ENCODE data around the gene MTURN.
A peak's percentile ranks its signal among the peaks of the same experiment; 100 is the strongest.

Gene MTURN

DNA sequence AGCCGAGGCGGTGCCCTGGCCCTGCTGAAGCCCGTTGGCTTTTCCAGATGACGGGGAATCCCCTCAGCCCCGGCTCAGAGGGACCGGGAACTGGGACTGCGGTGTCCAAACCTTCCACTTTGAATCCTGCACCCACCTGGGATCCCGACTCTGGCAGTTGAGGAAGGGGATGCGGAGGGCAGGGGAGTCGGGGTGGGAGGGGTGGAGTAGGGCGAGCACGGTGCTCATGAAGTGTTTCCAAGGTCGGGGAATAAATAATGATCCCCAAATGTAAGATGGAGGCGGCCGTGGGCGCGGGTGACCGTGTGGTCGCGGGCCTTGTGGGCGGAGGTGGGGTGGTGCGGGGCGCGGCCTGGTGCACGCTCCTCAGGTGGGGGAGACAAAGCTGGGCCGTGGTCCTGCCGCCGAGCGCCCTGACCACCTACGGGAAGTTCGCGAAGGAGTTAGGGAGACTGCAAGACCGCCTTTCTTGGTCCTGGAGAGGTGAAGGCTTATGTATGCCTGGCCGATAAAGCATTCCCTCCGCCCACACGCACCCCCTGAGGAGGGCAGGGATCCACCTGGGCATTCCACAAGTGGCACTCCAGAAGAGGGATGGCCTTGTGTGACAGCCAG, 1.4 kb downstream of the MTURN start:
- DNase-seq (ENCODE audit: low spot score): peak; percentile 70

DNA sequence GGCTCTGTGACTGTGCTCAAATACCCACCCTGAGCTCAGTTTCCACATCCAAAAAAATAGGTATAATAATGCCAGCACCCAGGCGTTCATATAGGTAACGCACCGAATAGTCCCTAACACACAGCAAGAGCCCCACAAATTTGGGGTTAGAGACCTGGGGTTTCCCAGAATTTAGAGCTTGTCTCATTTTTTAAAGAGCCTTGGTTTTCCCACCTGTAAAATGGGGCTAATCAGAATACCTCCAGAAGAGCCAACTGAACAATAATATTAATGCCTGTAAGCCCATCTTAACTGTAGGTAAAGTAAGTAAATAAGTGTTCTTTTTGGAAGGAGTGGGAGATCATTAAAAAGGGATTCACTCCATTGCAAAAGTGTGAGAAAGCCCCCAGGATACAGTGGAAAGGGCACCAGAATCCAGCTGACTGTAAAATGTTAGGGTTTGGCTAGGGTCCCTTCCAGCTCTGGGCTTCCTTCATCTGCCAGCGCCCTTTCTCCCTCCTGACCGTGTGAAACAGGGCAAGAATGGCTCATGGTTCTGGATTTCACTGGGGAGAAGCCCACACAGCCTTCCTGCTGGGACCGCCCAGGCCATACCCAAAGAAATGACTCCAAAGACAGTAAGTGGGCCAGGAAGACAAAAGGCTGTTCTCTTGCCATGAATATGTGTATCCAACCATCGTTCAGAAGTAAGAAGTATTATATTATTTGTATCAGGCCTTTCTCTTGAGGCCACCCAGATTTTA, 2.1 kb downstream of the MTURN start:
- DNase-seq (ENCODE audit: low spot score): no peak

DNA sequence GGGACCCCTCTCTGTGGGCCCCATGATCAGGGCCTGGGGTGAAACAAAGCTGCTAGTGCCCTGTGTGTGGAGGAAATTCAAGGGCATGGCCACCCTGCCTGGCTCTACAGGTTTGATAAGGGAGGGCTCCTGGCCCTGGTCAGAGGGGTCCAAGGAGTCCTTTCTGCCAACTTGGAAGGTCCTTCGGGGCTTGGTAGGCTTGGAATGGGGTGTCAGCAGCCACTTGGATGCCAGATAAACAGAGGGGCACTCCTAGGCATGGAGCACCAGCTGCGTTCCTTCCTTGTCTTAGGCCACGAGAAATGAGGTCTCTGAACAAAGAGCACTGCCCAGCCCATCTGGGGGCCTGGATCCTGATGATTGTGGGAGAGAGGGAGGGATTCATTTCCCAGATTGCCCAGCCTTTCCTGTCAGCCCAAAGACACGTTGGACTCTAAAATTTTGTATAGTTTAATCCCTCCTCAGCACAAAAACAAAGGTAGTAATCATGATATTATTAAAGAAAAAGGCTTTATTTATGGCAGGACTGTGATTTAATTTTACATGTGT, 5.1 kb downstream of the MTURN start:
- DNase-seq (ENCODE audit: low spot score): no peak

DNA sequence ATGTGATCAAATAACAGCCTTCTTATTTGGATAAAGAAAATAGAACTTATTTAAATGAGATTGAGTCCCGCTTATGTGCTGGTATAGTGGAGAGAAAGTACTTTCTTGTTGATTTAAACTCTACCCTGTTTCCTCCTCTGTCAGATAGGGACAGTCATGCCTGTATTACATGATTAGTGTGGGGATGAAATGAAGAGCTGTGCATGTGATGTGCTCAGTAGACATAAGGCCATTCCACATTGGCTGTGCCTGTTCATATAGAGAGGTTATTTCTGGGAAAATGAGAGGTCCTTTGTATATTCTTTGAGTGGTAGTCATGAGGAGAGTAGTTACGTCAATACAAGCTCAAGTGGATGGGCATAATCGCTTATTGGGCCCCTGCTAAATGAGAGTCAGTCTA, 5.7 kb downstream of the MTURN start:
- no peak for DNase-seq (ENCODE audit: low spot score)

DNA sequence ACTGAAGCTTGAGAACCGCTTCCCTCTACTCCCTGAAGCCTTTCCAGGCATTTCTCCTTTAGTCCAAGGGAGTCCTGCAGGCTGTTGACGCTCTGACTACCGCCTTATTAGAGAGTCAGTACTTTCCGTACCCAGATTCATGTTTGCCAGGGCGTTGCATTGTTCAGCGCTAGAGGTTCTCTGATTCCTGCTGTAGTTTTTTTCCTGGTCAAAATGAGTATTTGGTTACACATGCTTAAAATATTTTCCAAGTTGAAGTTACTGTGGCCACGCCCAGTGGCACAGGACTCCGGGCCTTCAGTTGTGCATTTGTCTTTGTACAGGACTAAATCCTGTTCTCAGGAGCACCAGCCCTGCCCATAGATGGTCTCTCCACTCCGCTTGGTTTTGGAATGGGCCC, 7.9 kb downstream of the MTURN start:
- DNase-seq (ENCODE audit: low spot score): peak; percentile 34

DNA sequence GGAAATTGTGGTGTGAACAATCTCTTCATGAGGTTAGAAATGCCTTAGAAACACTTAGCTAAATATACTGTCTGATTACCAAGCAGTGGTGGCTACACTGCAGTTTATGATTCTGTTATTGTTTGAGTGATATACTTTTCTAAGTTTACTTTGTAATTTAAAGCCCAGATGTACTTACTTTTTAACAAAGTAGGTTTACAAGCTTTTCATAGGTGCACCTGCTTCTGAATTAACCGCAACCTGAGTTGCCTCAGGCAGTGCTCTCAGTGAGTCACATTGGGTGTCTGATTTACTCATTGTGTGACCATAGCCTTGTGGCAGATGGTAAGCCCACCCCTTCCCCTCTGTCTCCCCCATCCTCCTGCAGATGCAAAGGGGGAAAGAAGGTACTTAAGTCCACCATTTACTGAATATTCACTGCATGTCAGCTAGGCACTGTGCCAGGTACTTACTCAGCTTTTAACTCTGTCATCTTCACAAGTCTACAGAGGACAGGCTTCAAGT, 9.0 kb downstream of the MTURN start:
- no peak for DNase-seq (ENCODE audit: low spot score)

DNA sequence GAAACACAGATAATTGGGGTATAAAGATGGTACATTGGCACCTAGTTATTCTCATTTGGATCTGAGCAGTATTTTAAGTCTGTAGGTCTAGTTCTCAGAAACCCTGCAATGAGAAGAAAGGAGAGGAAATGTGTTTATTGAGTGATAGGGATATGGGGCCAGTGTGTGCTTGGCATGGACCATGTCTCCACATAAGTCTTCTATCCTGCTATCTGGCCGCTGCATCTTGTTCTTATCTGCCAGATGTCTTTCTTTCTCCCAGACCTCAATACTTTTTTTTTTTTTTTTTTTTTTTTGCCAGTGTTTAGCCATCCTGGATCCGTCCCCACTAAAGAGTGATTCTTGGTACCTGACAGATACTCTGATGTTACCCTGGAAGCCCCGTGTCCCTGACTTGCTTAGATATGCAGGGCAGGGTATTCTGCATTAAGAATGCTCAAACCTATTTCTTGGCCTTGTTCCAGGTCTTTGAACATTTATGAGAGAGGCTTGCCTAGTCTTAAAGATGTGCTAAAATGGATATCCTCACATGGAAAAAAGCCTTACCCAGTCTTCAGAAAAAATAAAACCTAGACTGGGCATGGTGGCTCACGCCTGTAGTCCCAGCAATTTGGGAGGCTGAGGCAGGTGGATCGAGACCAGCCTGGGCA, 10.0 kb downstream of the MTURN start:
- DNase-seq (ENCODE audit: low spot score): no peak

DNA sequence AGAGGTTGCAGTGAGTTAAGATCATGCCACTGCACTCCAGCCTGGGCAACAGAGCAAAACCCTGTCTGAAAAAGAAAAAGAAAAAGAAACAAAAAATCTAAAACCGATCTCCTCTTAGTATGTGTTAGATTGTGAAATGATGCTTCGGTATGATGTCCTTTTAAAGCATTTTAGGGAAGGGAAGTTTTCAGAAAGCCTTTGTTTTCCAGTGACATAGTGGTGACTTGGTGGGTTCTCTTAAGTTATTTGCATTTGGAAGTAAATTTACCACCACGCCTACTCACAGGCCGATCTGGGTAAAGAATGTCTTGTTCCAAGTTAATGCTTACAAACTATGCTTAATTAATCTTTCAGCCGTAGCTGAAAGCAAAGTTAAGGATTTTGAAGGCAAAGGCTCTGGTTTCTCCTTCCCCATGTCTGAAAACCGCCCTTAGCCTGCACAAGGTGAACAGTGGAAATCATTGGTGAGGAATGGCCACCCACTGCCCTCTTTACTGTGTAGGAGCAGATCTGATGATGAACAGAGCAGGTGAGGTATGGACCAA, 10.7 kb downstream of the MTURN start:
- DNase-seq (ENCODE audit: low spot score): no peak

DNA sequence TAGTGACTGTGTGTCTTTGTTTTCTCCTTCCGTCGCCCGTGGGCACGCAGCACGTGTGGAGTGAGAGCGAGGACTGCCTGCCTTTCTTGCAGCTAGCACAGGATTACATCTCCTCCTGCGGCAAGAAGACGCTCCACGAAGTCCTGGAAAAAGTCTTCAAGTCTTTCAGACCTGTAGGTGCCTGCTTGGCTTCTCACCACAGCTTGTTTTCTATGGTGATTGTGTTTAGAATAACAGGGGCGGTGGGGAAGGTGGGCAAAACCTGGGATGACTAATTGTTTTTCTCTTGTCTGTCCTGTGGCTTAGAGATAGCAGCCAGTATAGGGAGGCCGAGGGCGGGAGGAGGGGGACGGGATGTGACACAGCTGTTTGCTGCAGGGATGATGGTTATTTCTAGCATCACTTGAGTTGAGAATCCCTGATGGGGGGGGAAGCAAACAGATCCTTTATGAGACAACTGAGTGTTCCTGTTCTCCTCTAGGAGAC, 11.4 kb downstream of the MTURN start:
- no peak for DNase-seq (ENCODE audit: low spot score)

DNA sequence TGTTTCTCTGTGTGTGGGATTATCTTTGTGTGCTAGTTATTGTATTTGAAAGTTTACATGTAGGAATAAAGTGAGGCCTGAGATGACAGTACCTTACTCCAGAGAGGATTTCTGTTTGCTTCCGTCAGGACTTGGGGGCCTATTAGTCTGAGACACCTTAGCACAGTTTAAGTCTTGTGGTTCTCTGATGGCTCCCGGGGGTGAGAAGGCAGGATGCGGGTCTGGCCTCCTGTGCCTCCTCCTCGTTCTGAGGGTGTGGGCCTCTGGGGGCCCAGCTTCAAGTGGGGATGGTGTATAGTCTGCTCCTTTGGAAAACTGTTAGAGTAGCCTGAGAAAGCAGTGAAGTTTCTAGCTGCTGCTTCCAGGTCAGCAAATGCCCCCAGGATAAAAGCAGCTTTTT, 12.4 kb downstream of the MTURN start:
- DNase-seq (ENCODE audit: low spot score): no peak

DNA sequence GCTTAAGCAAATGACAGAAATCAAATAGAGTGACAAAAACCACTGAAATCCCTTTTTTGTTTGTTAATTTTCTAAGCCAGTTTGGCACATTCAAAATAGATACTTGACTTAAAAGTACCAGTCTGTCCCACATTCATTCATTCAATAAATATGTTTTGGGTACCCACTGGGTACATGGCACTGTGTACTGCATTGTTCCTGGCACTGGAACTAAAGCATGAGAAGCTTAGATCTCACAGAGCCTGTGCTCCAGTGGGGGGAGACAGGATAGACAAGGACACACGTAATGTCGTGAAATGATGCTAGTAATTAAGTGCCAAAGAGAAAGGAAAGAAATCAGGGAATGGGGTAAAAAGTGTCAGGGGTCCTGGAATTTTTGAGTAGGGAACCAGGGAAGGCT, 13.0 kb downstream of the MTURN start:
- DNase-seq (ENCODE audit: low spot score): no peak

DNA sequence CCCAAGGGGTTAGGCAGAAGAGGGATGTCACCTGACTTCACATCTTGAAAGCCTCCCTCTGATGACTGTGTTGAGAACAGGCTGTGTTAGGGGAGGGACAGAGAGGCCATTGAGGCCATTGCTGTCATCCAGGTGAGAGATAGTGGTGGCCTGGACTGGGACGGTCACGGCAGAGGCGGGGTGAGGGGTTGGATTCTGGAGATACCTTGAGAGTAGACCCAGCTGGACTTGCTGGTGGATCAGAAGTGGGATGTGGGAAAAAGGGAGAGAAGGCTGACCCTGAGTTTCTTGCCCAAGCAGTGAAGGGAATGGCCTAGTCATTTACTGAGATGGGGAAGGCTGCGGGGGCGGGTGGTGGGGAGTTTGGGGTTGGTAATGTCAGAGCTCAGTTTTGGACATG, 13.6 kb downstream of the MTURN start:
- DNase-seq (ENCODE audit: low spot score): no peak

DNA sequence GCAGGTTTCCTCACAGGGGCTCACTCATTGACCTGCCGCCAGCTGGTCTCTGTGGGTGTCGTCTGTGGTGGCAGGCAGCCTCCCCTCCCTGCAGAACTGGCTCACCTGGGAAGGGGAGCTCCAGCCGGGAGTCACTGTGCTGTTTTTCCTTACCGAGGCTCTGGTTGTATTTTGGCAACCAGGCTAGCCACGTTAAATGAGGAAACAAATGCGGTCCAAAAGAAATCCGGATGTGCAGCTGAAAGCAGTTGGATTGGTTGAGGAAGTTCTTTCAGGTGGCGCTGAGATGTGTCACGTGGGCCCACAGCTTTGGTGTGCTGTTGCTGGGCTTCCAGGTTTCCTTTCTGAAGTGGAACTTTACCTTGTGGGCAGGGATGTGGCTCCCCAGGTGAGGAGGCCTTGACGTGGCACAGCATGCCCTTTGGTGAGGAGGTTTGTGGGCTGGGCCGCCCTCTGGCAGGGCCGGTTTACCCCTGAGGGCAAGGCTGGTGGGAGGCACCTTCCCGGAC, 14.2 kb downstream of the MTURN start:
- no peak for DNase-seq (ENCODE audit: low spot score)

DNA sequence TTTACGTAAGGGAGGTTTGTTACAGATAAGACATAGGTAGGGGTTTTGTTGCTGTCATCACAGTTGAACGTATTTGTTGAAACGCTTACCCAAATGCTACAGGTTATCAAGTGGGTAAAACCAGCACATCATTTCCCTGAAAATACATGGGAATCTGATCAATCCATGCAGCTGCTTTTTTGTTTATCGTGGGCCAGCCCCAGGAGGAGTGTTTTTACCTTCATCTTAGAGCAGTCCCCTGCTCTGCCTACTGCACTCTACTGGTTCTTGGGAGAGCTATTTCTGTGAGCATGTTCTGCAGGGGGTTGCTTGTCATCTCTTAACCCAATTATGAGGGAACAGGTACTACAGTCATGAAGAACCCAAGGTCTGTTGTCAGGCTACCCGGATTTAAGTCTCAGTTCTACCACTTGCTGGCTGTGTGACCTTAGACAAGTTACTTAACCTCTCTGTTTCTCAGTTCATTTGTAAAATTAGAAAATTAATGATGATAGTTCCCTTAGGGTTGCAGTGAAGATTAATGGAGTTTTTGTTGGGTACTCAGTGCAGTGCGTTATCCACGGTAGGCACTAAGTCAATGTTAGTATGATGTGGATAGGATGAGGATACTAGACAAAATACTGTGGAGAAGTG, 15.0 kb downstream of the MTURN start:
- DNase-seq (ENCODE audit: low spot score): no peak

DNA sequence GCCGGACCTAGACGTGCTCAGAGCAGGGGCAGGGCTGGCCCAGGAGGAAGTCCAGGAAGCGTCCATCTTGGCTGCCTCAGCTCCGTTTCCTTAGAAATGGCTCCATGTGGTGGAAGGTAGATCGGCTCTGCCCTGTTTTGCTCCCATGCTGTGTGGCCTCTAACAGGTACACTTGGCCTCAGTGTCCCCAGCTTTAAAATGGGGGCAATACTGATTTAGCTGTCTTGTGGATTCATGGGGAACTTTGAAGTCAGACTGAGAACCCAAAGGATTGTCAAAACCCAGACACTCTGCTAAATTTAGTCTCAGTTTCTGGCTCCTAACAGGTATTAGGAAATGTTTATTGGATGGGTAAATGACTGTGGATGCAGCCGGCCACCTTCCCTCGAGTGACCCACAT, 15.9 kb downstream of the MTURN start:
- DNase-seq (ENCODE audit: low spot score): no peak

DNA sequence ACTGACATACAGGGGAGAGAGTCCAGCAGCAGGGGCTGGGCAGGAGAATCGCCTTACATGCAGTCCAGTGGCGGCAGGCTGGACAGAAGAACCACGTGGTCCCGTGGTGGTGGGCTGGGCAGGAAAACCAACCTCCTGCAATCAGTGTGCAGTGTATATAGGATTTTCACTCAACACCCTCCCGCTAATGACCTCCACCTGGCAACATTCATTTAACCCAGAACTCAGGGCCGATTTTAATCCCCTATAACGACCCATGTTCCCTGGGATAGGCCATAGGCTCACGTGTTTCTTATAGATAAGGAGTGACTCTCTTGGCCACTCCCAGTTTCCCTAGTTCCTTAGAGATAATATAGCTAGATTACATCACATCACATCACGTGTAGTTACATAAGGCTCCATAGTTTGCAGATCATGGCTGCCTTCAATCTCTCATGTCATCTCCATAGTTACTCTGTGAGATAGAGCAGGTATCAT, 19.4 kb downstream of the MTURN start:
- no peak for DNase-seq (ENCODE audit: low spot score)

DNA sequence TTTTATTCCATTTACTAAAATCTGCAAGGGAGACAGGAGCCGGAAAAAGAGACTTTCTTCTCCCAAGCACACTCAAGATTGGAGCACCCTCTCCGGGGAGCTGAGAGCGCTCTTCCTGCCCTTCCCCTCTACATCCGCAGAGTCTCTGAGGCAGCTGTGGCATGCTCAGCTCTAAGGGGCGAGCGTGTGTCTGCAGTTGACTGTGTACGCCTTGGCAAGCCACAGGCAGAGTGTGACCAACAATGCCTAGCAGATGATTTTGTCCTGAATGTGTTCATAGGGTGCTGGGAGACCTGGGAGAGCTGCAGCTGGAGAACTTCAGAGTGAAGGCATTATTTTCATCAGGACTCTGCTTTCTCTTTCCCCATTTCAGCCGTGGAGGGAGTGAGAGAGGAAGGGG, 20.7 kb downstream of the MTURN start:
- no peak for DNase-seq (ENCODE audit: low spot score)

DNA sequence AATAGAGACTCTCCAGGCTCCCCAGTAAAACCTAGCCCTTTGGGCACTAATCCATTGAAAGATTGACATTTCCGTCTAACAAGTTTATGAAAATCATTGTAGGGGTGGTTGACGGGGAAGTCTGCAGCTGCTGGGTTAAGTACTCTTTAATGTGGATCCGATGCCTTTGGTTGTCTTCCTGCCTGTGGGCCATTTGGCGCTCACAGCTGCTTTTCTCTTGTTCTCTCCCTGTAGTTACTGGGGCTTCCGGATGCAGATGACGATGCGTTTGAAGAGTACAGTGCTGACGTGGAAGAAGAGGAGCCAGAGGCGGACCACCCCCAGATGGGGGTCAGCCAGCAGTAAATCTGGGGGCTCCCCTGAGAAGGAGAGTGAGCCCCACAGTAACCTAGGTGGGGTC, 22.4 kb downstream of the MTURN start:
- no peak for DNase-seq (ENCODE audit: low spot score)

DNA sequence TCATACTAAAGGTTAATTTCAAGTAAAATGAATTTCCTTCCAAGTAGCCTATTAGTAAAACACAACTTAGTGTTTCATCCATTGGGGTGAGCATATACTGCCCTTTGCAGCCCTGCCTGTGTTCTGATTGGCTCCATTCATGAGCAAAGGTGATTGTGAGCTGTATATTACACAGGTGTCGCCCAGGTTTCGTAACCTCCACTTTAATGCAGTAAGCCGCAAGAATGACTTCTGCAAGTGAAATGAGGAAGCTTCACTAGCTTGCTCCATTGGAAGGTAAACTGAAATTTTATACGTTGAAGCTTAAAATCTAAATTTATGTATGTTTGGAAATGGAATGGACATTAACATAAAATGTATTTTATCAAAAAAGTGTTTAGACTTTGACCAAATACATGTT, 24.4 kb downstream of the MTURN start:
- DNase-seq (ENCODE audit: low spot score): no peak

DNA sequence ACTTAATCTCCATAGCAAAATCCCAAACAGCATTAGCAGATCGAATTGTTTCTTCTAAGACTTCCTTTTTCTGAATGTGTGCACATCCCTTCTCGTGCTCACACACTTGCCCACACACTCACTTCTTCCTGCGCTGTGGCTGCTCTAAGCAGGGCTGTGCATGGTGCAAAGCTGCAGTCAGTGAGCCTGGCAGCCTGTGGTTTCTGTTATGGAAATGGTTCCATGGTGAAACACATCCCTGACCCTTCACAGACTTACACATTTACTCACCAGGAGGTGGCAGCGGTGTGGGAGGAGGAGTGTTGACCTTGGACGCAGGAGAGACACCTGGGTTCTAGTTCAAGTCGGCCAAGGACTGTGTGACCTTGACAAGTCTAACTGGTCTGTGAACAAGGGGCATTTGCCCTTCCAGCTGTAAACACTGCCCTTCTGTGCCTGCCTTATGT, 24.9 kb downstream of the MTURN start:
- DNase-seq (ENCODE audit: low spot score): no peak

DNA sequence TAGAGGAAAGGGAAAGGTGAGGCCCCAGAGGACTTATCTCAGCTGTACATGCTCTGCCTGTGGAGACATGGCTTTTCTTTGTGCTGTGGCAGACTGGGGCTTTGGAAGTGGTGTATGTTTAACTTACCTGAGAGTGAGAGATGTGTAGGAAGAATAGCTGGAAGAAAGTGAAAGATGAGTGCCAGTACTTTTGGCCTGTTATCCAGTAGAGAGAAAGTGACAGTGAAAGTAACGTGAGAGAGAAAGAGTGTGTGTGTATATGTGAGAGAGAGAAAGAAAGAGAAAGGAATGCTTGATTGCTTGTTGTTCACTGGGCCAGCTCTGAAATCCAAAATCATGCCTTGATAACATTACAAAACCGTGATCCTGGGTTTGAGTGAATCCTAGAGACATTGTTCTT, 25.5 kb downstream of the MTURN start:
- DNase-seq (ENCODE audit: low spot score): no peak

DNA sequence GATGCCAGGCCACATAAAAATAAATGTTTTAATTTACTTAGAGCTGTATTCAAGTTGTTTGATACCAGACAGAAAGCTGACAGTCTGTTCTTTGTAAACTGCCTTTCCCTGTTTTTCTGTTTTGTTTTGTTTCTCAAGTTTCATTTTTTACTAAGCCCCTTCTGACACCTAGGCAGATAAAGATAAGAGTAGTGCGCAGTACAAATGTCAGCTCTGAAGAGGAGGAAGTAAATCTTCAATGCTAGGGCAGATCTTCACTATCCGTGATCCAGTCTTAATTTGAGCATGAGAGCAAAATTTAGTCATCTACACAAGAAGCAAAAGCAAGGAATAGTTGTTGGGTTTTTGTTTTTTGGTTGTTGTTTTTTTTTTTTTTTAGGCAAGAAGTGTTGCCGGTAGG, 27.3 kb downstream of the MTURN start:
- DNase-seq (ENCODE audit: low spot score): no peak
